ENCODE measurements around the gene LZTR1.
A peak's percentile ranks its signal among the peaks of the same experiment; 100 is the strongest.

LZTR1 gene

GRCh38 chr22:21015466-21016006 lies 33.4 kb downstream of the LZTR1 start:
- no peak for DNase-seq (ENCODE audit: low read depth, low spot score)

GRCh38 chr22:21016644-21017420 lies 34.7 kb downstream of the LZTR1 start:
- DNase-seq (ENCODE audit: low read depth, low spot score): no peak

DNA sequence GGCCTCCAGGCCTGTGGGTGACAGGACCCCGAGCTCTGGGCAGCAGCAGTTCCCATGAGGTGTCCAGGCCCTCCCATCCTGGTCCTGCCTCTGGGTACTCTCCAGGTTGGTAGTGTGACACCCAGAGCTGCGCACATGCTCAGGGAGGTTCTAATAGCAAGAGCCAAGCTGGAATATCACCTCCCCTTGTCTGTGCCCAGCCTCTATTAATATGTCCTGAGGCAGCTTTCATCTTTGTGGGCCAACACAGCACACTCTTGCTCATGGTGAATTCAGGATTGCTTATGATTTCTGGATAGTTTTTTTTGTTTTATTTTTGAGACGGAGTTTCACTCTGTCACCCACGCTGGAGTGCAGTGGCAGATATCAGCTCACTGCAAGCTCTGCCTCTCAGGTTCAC lies 36.2 kb downstream of the LZTR1 start:
- no peak for DNase-seq (ENCODE audit: low read depth, low spot score)

DNA sequence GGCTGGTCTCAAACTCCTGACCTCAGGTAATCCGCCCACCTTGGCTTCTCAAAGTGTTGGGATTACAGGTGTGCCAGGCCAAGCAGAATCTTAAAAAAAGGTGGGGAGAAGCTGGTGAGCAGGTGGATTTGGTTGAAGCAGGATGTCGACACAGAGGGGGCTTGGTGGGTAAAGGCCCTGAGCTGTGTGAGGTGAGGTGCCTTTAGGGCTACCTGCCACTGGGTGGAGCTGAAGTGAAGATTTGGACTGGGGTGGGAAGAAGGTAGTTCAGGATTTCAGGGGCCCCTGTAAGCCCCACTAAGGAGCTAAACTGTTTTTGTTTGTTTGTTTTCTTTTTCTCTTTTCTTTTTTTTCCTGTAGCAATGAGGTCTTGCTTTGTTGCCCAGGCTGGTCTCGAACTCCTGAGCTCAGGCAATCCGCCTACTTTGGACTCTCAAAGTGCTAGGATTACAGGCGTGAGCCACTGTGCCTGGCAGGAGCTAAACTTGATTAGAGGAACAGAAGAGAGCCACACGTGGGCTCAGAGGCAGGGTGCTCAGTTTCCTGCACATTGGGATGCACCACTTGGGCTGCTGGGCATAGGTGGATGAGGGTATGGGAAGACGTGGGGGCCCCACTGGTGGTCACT lies 38.8 kb downstream of the LZTR1 start:
- DNase-seq (ENCODE audit: low read depth, low spot score): no peak

DNA sequence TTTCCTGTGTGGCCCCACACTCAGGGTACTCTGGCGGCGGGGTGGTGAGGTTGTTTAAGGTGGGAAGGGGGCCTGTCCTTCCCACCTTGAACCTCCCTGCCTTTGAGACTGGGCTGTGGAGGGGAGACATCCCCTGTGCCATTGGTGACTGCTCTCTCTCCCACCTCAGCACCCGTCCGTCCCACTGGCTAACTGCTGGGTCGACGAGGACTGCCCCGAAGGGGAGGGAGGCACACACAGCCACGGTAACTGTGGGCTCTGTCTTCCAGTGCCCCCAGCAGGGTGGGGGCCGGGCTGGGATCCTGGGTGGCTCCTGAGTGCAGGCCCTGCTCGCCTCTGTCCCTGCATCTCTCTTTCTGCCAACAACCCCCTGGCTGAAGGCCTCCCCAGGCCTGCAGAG lies 40.4 kb downstream of the LZTR1 start:
- DNase-seq (ENCODE audit: low read depth, low spot score): no peak

- no peak for DNase-seq (ENCODE audit: low read depth, low spot score)
Measured at GRCh38 chr22:21022955-21023614, 41.0 kb downstream of the LZTR1 start.

GRCh38 chr22:21025266-21025665 lies 43.2 kb downstream of the LZTR1 start:
- no peak for DNase-seq (ENCODE audit: low read depth, low spot score)

- DNase-seq (ENCODE audit: low read depth, low spot score): no peak
Measured at GRCh38 chr22:21025763-21026755, 44.0 kb downstream of the LZTR1 start.

- DNase-seq (ENCODE audit: low read depth, low spot score): peak; percentile 82
Measured at GRCh38 chr22:21026783-21027692, 44.9 kb downstream of the LZTR1 start.

- DNase-seq (ENCODE audit: low read depth, low spot score): no peak
Measured at GRCh38 chr22:21028277-21029251, 46.5 kb downstream of the LZTR1 start.

DNA sequence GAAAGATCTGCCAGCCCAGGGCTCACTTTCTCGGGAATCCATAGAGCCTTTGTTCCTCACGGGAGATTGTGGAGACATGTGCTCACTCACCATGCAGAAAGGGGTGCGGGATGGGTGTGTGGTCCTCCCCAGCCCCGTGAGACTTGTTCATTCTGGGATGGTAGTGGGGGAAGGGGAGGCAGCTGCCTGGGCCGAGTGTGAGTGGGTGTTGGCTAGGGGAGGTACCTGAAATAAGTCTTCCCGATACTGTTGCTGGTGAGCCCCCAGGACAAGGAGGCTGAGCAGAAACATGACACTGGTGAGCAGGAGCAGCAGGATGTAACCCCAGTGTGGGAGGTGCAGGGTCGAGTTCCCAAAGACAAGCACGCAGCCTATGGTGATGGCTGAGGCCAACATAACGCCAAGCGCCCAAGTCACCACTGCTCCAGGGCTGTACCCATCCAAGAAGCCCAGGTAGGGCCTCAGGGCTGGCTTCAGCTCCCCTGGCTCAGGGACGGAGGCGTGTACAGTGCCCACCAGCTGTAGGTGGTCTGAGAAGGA lies 47.5 kb downstream of the LZTR1 start:
- DNase-seq (ENCODE audit: low read depth, low spot score): no peak

GRCh38 chr22:21030032-21030431 lies 47.9 kb downstream of the LZTR1 start:
- DNase-seq (ENCODE audit: low read depth, low spot score): no peak

- DNase-seq (ENCODE audit: low read depth, low spot score): no peak
Measured at GRCh38 chr22:21030621-21031544, 48.8 kb downstream of the LZTR1 start.

- no peak for DNase-seq (ENCODE audit: low read depth, low spot score)
Measured at GRCh38 chr22:21031545-21032036, 49.5 kb downstream of the LZTR1 start.

- DNase-seq (ENCODE audit: low read depth, low spot score): no peak
Measured at GRCh38 chr22:21032037-21032867, 50.2 kb downstream of the LZTR1 start, which contains the start of gene SLC7A4. Gene SLC7A4 (minus strand): TSS chr22:21032561. CDS start chr22:21031812, 749 bp downstream.
